K562 (cell line): ENCODE data around the gene TXNRD2. TPM values are rescaled to one million over a fixed set of nuclear protein-coding genes. Genes with fewer than 3 reads are reported as not detected.

Experiments used
- ARID2 ChIP-seq: fragments of 450-650 bp; IDR thresholded peaks from 2 replicates; pipeline ENCODE4 v1.6.1; 2017; ENCODE audit warnings: antibody characterized with exemption, mild to moderate bottlenecking
- CHD4 ChIP-seq: fragments of 200-600 bp; sonication (generic); IDR thresholded peaks from 3 replicates; pipeline ENCODE4 v1.6.1; 2012; ENCODE audit warnings: low read depth, mild to moderate bottlenecking, mixed read lengths, low read length, inconsistent platforms; ENCODE audit not compliant: insufficient read depth, insufficient replicate concordance, poor library complexity, severe bottlenecking
- ELK1 ChIP-seq: sonication (generic); formaldehyde crosslinking; IDR thresholded peaks from 2 replicates; pipeline ENCODE4 v1.8.1; 2022; ENCODE audit warnings: missing genetic modification reagents
- ETS2 ChIP-seq: IDR thresholded peaks from 2 replicates; pipeline ENCODE4 v1.6.1; 2016; ENCODE audit warnings: borderline replicate concordance, missing genetic modification characterization, mild to moderate bottlenecking, moderate library complexity, missing compliant biosample characterization; ENCODE audit not compliant: poor library complexity, severe bottlenecking
- KAT2B ChIP-seq: IDR thresholded peaks from one replicate; pipeline ENCODE4 v1.6.1; 2012; ENCODE audit warnings: low read depth, mild to moderate bottlenecking, control low read depth, inconsistent platforms, low read length, moderate library complexity
- NFIX ChIP-seq: fragments of 250-450 bp; sonication (Bioruptor Pico); IDR thresholded peaks from 2 replicates; pipeline ENCODE4 v1.4.0; 2020; ENCODE audit warnings: low read depth, mild to moderate bottlenecking, moderate library complexity
- POU5F1 ChIP-seq: fragments of 150-350 bp; IDR thresholded peaks from 2 replicates; pipeline ENCODE4 v1.6.1; 2014; ENCODE audit warnings: borderline replicate concordance, low read length, low read depth, mild to moderate bottlenecking; ENCODE audit not compliant: partially characterized antibody
- RNF2 ChIP-seq: sonication (generic); IDR thresholded peaks from 2 replicates; pipeline ENCODE4 v1.6.1; 2016
- RREB1 ChIP-seq: fragments of 250-450 bp; sonication (Bioruptor Pico); IDR thresholded peaks from 2 replicates; pipeline ENCODE4 v1.4.0; 2020
- SIRT6 ChIP-seq: IDR thresholded peaks from one replicate; pipeline ENCODE4 v1.6.1; 2012; ENCODE audit warnings: low read depth, mild to moderate bottlenecking, control low read depth, inconsistent platforms, low read length, moderate library complexity
- TAF1 ChIP-seq: IDR thresholded peaks from 2 replicates; pipeline ENCODE4 v1.6.1; 2011; ENCODE audit warnings: mild to moderate bottlenecking, low read length, moderate library complexity; ENCODE audit not compliant: insufficient read depth, control insufficient read depth, severe bottlenecking; ENCODE audit errors: extremely low read depth
- ZBTB9 ChIP-seq: fragments of 450-650 bp; formaldehyde crosslinking; IDR thresholded peaks from 2 replicates; pipeline ENCODE4 v1.4.0; 2020; ENCODE audit warnings: mild to moderate bottlenecking, moderate library complexity
- ZC3H4 ChIP-seq: sonication (generic); formaldehyde crosslinking; IDR thresholded peaks from 2 replicates; pipeline ENCODE4 v1.9.0; 2021; ENCODE audit warnings: missing genetic modification reagents, borderline replicate concordance
- ZNF512 ChIP-seq: IDR thresholded peaks from 2 replicates; pipeline ENCODE4 v1.6.1; 2016; ENCODE audit warnings: missing genetic modification characterization, missing compliant biosample characterization
- ZNF695 ChIP-seq: fragments of 450-650 bp; formaldehyde crosslinking; IDR thresholded peaks from 2 replicates; pipeline ENCODE4 v1.4.0; 2020; ENCODE audit warnings: mild to moderate bottlenecking, moderate library complexity
- polyA plus RNA-seq, 8 experiments: library from polyadenylated mRNA; depleted of rRNA in 4 of 8; stranded (reverse) in 5 of 8; unstranded in 3 of 8; fragments of >200 nt; fragmentation: Nextera tagmentation in 2 of 8; fragmentation: Illumina TruSeq in 1 of 8; extraction: Ambion mirVana in 2 of 8; extraction: Trizol in 1 of 8; gene quantifications; 2 replicates each; pipeline versions ENCODE4 v1.2.1 to v1.2.3, GENCODE V29; 2011 to 2014; ENCODE audit warnings: inconsistent platforms in 1 of 8, missing spikeins in 1 of 8
- total RNA-seq, 7 experiments: library from RNA; depleted of rRNA in 6 of 7; stranded (reverse); fragments of >200 nt in 6 of 7; fragmentation: Illumina TruSeq in 2 of 7; extraction: Trizol in 2 of 7; gene quantifications; 2 replicates each; pipeline versions ENCODE4 v1.2.1 to v1.2.3, GENCODE V29; 2011 to 2021; ENCODE audit warnings: low replicate concordance in 1 of 7

The TXNRD2 gene
- total and polyA plus RNA-seq, 9 of the 15 experiments (the other 6 are each of a cell fraction or from before 2014, with no cell fraction given), result 3.3 to 80.2 (median 49.4) TPM

GRCh38 chr22:19855504-19856409 lies 85.9 kb downstream of the TXNRD2 start (continued):
- TF ChIP-seq RREB1 (CRISPR knock-in tag) (peak; percentile 86), ZNF695 (0 out of 2 replicates have a peak, but pooled peaks have one; percentile 6), ZBTB9 (peak; percentile 94; the same call in 1 of the 2 replicates), ARID2 (no peak), ZC3H4 (CRISPR knock-in tag) (no peak), CHD4 (peak; percentile 88), POU5F1 (no peak), NFIX (CRISPR knock-in tag) (peak; percentile 87), ELK1 (CRISPR knock-in tag) (no peak), ZNF512 (tag) (no peak), ETS2 (tag) (no peak), RNF2 (no peak), TAF1 (no peak), KAT2B (peak; percentile 33), SIRT6 (peak; percentile 94)
